ENCODE measurements around the gene AGRN. TPM values are rescaled to one million over a fixed set of nuclear protein-coding genes. Genes with fewer than 3 reads are reported as not detected.
A peak's percentile ranks its signal among the peaks of the same experiment; 100 is the strongest.
"Not testable (repeated sequence)": the region's sequence is repeated elsewhere in the genome, so short reads cannot be mapped to it uniquely, and the experiment has no call there.

AGRN gene
- total RNA-seq, 2 experiments from 2014 or later, result 18.8 to 19.3 TPM

DNA sequence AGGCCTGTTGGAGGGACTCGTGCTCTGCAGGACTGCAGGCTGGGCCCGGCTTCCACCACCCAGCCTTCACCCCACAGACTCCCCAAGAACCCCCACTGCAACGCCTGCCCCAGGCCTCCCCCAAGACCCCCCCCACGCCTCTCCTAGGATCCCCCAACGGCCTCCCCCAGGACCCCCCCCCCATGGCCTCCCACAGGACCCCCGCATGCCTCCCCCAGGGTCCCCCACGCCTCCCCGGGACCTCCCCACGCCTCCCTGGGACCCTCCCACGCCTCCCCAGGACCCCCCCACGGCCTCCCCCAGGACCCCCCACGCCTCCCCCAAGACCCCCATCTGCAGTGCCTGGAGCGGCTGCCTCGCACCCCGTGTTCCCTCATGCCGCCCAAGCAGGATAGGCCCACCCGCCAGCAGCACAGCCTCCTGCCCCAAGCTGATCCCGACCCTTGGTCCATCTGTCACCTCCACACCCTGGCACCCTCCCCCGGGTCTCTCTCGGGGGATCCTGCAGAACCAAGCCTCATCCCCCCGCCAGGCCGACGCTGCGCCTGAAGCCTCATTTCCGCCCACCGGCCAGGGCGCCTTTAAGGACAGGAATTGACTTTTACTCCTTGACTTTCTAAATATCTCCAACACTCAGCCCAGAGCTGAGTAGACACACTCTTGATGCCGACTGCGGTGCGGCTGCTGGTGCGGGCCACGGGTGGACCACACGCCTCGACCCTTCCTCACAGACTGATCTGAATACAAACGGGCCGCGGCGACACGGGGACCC lies 68.3 kb downstream of the AGRN start:
- DNase-seq (no peak), ATAC-seq (ENCODE audit: low read depth) (no peak)
- peaks cover 3% of the 10 kb centered on the region for H3K27me3 Mint-ChIP-seq
- H3K4me1 Mint-ChIP-seq, result peaks cover 1% of the 10 kb centered on the region
- POLR2A ChIA-PET, result no interaction called here
- H3K4me3 Mint-ChIP-seq, result no peak overlapping the region
- H3K27ac Mint-ChIP-seq, result no peak overlapping the region
- peaks cover 8% of the 10 kb centered on the region for H3K36me3 Mint-ChIP-seq
- peaks cover 3% of the 10 kb centered on the region for H3K9me3 Mint-ChIP-seq

DNA sequence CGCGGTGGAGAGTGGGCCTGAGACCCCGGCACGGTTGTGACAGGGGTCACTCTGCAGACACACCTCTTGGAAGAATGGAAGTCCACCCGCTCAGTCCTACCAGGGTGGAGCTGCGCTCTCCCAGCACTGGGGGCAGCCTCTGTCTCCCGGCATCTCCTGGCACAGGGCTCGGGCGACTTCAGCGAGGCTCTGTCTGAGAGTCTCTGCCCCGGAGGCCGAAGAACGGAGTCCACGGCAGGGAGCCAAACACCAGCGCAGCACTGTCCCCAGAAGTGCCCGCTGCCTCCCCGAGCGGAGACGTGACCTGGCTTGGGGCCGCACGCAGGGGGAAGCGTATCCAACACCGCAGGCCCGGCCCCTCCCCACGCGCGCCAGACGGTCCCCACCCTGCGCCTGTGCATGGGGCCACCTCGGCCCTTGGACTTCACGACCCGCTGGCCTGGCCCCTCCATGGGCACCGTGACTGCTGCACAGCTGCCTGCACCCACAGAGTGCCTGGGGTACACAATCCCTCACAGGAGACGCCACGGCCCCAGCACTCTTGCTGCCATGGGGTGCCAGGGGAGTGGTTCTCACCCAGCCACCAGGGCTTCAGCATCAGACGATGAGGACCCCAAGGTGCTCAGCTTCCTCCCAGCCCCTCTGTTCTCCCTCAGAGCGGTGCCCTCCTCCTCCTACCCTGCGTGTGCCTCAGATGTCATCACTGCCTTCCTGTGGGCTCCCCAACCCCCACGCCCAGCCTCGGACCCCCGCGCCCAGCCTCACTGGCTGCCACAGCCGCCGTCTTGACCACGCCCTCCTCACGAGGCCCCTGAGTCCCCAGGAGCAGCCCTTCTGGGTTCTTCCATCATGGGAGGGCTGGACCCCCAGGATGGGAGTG lies 69.1 kb downstream of the AGRN start:
- Mint-ChIP-seq H3K4me3 (no peak overlapping the region), H3K4me1 (peaks cover 1% of the 10 kb centered on the region), H3K36me3 (peaks cover 7% of the 10 kb centered on the region), H3K27me3 (peaks cover 3% of the 10 kb centered on the region), H3K27ac (no peak overlapping the region), H3K9me3 (peaks cover 6% of the 10 kb centered on the region)
- DNase-seq, result no peak
- POLR2A ChIA-PET, result no interaction called here
- no peak for ATAC-seq (ENCODE audit: low read depth)

DNA sequence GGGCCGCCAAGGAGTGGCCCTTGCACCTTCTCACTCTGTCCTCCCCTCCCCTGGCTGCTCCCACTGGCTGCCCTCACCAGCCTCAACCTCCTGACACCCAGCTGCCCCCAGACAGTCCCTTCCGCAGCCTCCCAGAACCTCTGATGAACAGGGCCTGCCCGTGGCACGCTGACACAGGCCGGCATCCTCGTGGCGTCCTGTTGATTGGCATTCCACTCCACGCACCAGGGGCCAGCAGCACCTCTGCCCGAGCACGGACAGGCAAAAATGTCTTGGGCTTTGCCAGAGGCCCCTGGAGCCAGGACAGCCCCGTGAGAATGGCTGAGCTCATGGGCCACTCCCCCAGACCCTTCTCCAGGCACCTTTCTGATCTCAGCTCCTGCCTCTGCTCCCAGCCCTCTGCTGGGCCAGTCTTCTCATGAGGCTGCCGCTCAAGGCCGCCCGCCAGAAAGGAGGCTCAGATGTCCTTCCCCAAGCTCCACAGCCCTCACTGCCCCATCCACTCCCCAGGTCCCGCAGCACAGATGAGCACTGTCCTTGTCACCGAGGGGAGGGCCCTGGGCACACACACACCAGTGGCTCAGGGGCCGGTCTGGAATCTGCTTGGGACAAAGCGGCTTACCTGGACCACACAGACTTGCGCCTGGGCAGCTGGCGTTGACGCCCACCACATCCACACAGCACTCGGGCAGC lies 70.0 kb downstream of the AGRN start:
- peaks cover 1% of the 10 kb centered on the region for H3K4me1 Mint-ChIP-seq
- peak; percentile 24 for DNase-seq
- H3K27ac Mint-ChIP-seq, result no peak overlapping the region
- POLR2A ChIA-PET, result no interaction called here
- peaks cover 9% of the 10 kb centered on the region for H3K36me3 Mint-ChIP-seq
- peaks cover 6% of the 10 kb centered on the region for H3K9me3 Mint-ChIP-seq
- H3K4me3 Mint-ChIP-seq, result no peak overlapping the region
- ATAC-seq (ENCODE audit: low read depth), result no peak
- peaks cover 3% of the 10 kb centered on the region for H3K27me3 Mint-ChIP-seq

DNA sequence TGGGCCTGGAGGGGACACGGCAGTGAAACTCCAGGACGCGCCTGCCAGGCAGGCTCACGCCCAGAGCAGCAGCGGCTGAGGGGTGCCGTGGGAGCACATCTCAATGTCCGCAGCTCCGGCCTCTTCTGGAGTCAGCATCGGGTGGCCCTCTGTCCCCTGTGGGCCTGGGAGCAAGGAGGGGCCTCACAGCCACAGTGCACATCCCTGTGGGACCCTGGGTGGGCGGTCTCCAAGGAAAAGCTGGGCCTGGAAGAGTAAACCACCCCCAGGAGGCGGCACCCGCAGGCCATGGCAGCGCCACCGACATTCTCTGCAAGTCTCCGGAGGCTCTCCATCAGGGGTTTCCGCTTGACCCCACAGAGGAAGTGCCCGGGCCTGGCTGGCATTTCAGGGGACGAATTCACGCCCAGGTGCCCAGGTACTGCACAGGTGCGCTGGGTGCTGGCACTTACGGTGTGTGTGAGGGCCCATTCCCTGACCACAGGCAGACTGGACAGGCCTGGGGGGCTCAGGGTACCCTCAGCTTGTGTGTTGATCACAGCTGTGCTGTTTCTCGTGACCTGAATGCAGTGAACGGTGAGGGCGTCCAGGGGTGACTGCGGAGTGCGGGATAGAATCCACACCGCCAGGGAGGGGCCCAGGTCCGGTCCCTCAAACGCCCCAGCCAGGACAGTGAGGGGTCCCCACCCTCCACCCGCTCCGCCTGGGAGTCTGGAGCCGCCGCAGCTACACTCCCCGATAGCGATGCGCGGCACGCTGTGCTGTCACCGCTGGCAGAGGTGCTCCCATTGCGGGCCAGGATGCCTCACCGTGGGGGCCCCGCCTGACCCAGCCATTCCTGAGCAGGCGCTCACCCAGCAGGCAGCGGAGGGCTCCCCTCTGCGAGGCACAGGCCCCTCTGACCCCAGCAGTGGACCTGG lies 70.8 kb downstream of the AGRN start:
- Mint-ChIP-seq H3K9me3 (peaks cover 11% of the 10 kb centered on the region), H3K4me1 (peaks cover 1% of the 10 kb centered on the region), H3K27me3 (peaks cover 3% of the 10 kb centered on the region), H3K4me3 (no peak overlapping the region), H3K36me3 (peaks cover 15% of the 10 kb centered on the region), H3K27ac (no peak overlapping the region)
- ATAC-seq (ENCODE audit: low read depth) (no peak), DNase-seq (peak; percentile 29)
- POLR2A ChIA-PET, result no interaction called here

DNA sequence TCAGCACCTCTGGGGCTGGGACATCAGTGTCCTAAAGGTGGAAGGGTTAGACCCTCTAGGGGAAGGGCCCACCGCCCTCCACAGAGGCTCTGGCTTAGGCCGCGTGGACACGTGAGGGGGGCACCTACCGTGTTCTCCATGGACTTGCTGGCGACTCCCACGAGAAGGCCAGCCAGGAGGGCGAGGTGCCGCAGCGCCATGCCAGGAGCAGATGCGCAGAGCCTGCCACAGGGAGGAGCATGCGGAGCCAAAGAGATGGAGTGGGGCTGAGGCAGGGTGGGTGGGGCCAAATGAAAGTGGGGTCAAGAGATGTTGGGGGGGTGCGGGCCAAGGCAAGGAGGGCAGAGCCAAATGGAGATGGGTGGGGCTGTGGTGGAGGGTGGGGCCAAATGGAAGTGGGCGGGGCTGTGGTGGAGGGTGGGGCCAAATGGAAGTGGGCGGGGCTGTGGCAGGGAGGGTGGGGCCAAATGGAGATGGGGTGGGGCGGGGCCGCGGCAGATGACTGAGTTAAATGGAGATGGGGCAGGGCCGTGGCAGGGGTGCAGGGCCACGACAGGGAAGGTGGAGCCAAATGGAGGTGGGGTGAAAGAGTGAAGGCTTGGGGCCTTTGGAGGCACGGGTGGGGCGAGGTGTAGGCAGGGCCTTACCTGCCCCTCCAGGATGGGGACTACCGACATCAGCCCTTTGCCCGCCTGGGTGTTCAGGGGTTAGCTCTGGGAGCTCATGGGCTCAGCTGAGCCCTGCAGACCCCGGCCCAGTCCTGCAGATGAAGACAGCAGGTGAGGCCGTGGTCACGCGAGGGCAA lies 71.6 kb downstream of the AGRN start:
- ATAC-seq (ENCODE audit: low read depth), result no peak
- POLR2A ChIA-PET, result no interaction called here
- peaks cover 3% of the 10 kb centered on the region for H3K27me3 Mint-ChIP-seq

DNA sequence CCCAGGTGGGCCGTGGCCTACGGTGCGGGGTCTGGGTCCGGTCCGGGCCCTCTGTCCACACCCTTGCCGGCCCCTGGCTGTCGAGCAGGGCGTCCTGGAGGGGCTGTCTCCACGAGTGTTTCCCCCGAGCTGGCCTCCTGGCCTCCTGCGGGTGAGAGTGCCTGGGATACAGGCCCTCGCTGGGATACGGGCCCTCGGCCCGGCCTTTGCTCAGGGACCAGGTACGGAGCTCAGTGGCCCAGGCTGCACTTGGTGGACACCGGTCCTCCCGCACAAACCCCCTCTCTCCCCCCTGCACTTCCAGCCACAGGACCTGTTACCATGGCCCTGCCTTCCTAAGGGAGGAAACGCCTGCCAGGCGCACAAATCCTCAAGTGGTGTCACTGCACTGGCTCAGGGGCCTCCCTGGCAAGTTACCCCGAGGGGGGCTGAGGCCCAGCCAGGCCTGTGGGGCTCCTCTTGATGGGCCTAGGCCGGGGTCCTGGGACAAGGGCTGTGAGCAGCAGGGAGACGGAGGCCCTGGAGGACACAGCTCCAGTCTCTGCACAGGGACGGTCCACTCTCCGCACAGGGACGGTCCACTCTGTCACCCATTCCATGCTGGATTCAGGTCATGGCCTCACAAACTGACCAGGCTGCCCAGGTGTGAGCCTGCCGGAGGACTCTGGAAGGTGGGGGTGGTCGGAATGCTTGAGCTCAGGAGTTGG lies 72.4 kb downstream of the AGRN start:
- POLR2A ChIA-PET, result no interaction called here
- H3K9me3 Mint-ChIP-seq, result peaks cover 13% of the 10 kb centered on the region
- H3K27ac Mint-ChIP-seq, result no peak overlapping the region
- peak; percentile 31 for DNase-seq
- peaks cover 15% of the 10 kb centered on the region for H3K36me3 Mint-ChIP-seq
- no peak for ATAC-seq (ENCODE audit: low read depth)
- H3K4me1 Mint-ChIP-seq, result no peaks in the 10 kb centered on the region
- H3K27me3 Mint-ChIP-seq, result peaks cover 3% of the 10 kb centered on the region
- H3K4me3 Mint-ChIP-seq, result no peak overlapping the region

More for the DNA sequence above, 71.6 kb downstream of the AGRN start:
- Mint-ChIP-seq H3K4me3 (no peak overlapping the region), H3K9me3 (peaks cover 13% of the 10 kb centered on the region), H3K36me3 (peaks cover 15% of the 10 kb centered on the region), H3K27ac (no peak overlapping the region), H3K4me1 (peaks cover 1% of the 10 kb centered on the region)
- DNase-seq, result peak; percentile 29

DNA sequence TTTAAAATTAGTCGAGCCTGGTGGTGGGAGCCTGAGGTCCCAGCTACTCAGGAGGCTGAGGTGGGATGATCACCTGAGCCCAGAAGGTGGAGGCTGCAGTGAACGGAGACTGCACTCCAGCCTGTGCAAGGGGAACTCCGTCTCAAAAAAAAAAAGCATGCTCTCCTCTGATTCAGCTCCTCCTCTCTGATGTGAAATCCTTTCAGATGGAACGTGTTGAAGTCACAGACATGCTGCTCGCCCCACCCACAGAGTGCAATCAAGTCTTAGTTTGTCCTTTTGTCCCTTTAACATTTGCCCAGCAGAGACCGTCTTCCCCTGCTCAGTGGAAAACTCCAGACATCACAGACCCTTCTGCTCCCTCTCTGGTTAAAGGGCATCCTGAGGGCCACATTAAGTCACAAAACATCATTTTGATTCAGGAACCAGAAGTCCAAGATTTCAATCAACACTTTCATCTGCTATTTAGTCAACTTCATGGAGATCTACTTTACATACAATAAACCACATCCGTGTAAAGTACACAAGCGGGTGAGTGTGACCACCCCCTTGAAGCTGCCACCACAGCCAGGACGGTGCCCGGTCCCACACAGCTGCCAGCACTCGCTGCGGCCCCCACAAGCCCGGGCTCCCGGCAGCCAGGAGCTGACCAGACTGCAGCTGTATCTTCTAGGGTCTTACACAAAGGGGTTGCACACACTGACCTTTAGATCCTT lies 73.1 kb downstream of the AGRN start:
- H3K36me3 Mint-ChIP-seq, result peaks cover 18% of the 10 kb centered on the region
- no peaks in the 10 kb centered on the region for H3K4me1 Mint-ChIP-seq
- H3K9me3 Mint-ChIP-seq, result peaks cover 17% of the 10 kb centered on the region
- peaks cover 3% of the 10 kb centered on the region for H3K27me3 Mint-ChIP-seq
- ATAC-seq (ENCODE audit: low read depth), result peak; percentile 25
- H3K27ac Mint-ChIP-seq, result no peak overlapping the region
- POLR2A ChIA-PET, result no interaction called here
- no peak overlapping the region for H3K4me3 Mint-ChIP-seq
- DNase-seq, result peak; percentile 24

DNA sequence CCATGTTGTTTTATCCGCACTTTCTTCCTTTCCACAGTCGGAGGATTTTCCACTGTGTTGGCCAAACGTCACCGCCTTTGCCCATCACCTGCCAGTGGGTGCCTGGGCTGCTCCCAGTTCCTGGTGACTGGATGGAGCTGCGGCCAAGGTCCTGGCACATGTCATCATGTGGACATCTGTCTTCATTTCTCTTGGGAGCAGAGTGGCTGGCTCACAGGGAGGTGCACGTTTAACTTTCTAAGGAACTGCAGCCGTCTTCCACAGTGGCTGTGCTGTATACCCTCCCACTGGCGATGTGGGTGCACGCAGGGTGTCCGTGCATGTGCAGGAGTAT lies 73.7 kb downstream of the AGRN start:
- Mint-ChIP-seq H3K27ac (no peak overlapping the region), H3K9me3 (peaks cover 17% of the 10 kb centered on the region), H3K4me1 (peaks cover 1% of the 10 kb centered on the region), H3K27me3 (peaks cover 3% of the 10 kb centered on the region), H3K4me3 (no peak overlapping the region), H3K36me3 (peaks cover 17% of the 10 kb centered on the region)
- POLR2A ChIA-PET, result no interaction called here
- DNase-seq (no peak), ATAC-seq (ENCODE audit: low read depth) (no peak)

DNA sequence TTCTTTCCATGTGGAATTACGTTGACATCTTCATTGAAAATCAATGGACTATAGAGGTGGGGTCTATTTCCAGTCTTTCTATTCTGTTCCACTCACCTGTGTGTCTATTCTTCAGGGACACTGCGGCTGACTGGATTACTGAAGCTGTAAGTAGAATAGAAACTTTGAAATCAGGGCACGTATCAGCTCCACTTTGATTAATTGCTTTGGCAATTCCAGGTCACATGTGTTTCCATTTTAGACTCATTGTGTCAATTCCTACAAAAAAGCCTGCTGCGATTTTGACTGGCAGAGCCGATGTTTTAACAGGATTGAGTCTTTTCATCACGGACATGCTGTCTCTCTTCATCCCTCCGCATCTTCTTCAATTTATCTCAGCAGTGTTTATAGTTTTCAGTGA lies 75.1 kb downstream of the AGRN start:
- H3K27ac Mint-ChIP-seq, result no peak overlapping the region
- peaks cover 27% of the 10 kb centered on the region for H3K36me3 Mint-ChIP-seq
- ATAC-seq (ENCODE audit: low read depth) (no peak), DNase-seq (no peak)
- POLR2A ChIA-PET, result no interaction called here
- peaks cover 15% of the 10 kb centered on the region for H3K4me1 Mint-ChIP-seq
- H3K4me3 Mint-ChIP-seq, result no peak overlapping the region
- H3K9me3 Mint-ChIP-seq, result peaks cover 28% of the 10 kb centered on the region
- H3K27me3 Mint-ChIP-seq, result peaks cover 3% of the 10 kb centered on the region

DNA sequence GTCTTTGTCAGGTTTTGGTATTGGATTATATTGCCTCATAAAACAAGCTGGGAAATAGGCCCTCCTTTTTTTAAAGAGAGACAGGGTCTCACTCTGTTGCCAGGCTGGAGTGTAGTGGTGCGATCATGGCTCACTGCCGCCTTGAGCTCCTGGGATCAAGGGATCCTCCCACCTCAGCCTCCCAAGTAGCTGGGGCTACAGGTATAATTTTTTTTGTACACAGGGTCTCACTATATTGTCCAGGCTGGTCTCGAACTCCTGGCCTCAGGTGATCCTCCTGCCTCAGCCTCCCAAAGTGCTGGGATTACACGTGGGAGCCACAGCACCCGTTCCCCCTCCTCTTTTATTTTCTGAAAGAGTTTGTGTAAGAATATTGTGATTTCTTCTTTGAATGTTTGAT lies 76.2 kb downstream of the AGRN start:
- H3K27me3 Mint-ChIP-seq; H3K4me3 Mint-ChIP-seq; H3K27ac Mint-ChIP-seq; DNase-seq; ATAC-seq (ENCODE audit: low read depth); POLR2A ChIA-PET: not testable (repeated sequence)
- H3K4me1 Mint-ChIP-seq, result peaks cover 19% of the 10 kb centered on the region
- peaks cover 32% of the 10 kb centered on the region for H3K9me3 Mint-ChIP-seq
- peaks cover 35% of the 10 kb centered on the region for H3K36me3 Mint-ChIP-seq

DNA sequence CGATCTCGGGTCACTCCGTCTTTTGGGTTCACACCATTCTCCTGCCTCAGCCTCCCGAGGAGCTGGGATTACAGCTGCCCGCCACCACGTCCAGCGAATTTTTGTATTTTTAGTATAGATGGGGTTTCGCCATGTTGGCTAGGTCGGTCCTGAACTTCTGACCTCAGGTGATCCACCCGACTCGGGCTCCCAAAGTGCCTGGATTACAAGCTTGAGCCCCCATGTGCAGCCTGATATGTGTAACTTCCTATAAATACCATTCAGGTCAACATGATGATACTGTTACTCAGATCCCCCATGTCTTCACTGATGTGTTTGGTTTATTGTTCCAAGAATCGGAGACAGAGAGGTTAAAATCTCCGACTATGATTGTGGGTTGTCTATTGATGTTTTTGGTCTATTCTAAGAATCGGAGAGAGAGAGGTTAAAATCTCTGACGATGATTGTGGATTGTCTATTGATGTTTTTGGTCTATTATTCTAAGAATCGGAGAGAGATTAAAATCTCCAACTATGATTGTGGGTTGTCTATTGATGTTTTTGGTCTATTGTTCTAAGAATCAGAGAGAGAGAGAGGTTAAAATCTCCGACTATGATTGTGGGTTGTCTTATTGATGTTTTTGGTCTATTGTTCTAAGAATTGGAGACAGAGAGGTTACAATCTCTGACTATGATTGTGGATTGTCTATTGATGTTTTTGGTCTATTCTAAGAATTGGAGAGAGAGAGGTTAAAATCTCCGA lies 78.9 kb downstream of the AGRN start:
- Mint-ChIP-seq H3K36me3 (peaks cover 48% of the 10 kb centered on the region), H3K4me3 (peak overlapping the region; percentile 17), H3K27ac (peak overlapping the region; percentile 89), H3K4me1 (peaks cover 24% of the 10 kb centered on the region), H3K9me3 (peaks cover 34% of the 10 kb centered on the region), H3K27me3 (no peaks in the 10 kb centered on the region)
- peak; percentile 31 for DNase-seq
- ATAC-seq (ENCODE audit: low read depth), result peak; percentile 67
- POLR2A ChIA-PET, result no interaction called here

All from activated naive CD8-positive, alpha-beta T cell treated with anti-CD3 and anti-CD28 coated beads, Interleukin-2, amount 10 ng/mL, durations not matched to agents 7 days and 5 days (primary cell).